Measurements from ENCODE around the gene BTBD7.

The BTBD7 gene

DNA sequence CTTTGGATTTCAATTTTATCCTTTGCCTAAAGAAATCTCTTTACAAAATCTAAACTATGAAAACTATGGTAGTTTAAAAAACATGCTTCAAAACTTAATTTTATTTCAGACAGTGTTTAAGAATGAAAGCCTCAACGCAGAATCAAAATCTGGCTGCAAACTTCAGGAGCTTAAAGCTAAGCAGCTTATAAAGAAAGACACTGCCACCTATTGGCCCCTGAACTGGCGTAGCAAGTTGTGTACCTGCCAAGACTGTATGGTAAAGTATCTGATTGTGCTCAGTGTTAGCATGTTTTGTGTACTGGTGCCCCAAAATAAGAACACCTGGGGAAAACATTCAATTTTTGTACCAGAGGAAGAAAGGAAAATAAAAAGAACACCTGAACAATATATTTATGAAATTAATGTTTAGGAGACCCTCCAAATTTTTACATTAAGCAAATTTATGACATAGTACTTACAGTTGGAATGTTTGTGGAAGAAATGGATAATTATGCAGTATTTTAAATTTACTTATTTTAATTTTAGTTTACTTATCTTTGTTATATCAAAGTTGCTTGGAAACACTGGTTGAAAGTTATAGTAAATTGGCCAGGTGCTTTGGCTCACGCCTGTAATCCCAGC, 113.6 kb downstream of the BTBD7 start:
- DNase-seq (ENCODE audit: low read depth in 1 of 2, low spot score in 1 of 2): peak; percentile 67 to 85
- in situ Hi-C loops (cut with HindIII; ENCODE audit: low pct_unique_long_range_greater_than_20kb, low sequenced_read_pairs): no loop called here
- no peak for TF ChIP-seq JUND (IDR thresholded peaks at IDR 0.05; ENCODE audit: low read depth)

DNA sequence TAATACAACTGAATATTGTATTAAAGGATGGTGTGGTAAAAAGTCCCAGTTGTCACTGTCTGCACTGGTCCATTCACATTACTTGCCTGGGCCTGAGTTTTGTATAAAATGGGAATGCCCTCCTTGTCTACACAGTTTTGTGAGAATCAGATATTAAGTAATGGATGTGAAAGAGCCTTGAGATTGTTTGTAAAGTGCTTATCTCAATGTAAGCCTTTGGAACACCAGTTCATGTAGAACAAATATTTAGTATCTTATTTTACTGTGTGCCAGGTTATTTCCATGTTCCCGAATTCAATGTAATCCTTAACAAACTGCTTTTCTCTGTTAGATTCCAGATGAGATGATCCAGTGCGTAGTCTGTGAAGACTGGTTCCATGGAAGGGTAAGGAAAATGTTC, 118.2 kb downstream of the BTBD7 start:
- no peak for DNase-seq (ENCODE audit: low read depth in 1 of 2, low spot score in 1 of 2)
- in situ Hi-C loops (cut with HindIII; ENCODE audit: low pct_unique_long_range_greater_than_20kb, low sequenced_read_pairs): no loop called here
- TF ChIP-seq JUND (IDR thresholded peaks at IDR 0.05; ENCODE audit: low read depth): no peak

DNA sequence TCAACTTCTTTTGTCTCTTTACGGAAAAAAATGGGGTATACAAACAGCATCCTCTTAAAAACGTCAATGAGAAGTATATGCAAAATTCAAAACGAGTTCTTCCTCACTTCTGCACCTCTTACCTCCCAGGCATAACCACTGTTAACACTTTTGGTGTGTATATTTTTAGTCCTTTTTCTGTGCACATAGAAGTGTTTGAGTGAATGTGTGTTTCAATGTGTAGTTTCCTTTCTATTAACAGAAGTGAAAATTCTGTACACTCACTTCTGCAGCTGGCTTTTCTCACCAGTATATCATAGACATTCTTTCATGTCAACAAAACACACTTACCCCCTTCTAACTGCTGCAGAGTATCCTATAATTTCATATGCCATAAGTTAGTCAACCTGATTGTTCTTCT, 120.4 kb downstream of the BTBD7 start:
- in situ Hi-C loops (cut with HindIII; ENCODE audit: low pct_unique_long_range_greater_than_20kb, low sequenced_read_pairs): no loop called here
- TF ChIP-seq JUND (IDR thresholded peaks at IDR 0.05; ENCODE audit: low read depth): no peak
- DNase-seq (ENCODE audit: low read depth in 1 of 2, low spot score in 1 of 2): no peak

DNA sequence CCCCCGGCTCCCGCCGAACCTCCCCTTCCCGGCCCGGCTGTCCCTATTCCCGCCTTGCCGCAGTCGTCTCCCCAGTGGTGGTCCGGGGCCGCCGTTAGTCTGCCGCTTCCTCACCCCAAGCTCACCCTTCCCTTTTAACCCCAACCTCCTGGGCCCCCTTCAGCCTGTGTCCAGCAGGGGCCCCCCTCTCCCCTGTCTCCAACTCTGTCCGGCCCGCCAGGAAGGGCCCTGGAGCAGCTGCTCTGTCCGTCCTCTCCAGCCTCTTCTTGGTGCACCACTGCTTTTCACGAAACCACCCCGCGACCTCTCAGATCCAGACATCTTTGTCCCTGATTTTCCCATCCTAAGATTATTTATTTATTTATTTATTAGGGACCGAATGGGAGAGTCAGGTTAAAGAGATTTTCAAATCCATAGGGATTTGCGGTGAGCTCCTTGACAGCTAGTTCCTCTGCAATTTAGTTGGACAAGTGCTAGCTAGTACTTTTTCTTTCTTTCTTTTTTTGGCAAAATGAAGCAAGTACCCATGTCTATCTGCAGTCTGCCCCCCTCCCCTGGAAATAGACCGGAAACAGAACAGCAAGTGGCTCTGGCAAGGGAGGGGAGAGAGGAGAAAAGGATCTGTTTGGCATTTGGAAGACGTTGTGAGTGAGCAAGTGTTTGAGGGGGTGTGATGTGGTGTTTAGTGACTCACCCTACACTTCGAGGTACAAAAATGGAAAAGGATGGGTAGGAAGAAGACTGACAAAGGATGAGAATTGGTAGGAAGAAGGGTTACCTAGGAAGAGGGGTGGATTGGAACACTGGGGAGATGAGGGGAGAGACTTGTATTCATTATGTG, 125.1 kb downstream of the BTBD7 start:
- in situ Hi-C loops (cut with HindIII; ENCODE audit: low pct_unique_long_range_greater_than_20kb, low sequenced_read_pairs): no loop called here
- no peak for TF ChIP-seq JUND (IDR thresholded peaks at IDR 0.05; ENCODE audit: low read depth)
- peak; percentile 51 to 64 for DNase-seq (ENCODE audit: low read depth in 1 of 2, low spot score in 1 of 2)

DNA sequence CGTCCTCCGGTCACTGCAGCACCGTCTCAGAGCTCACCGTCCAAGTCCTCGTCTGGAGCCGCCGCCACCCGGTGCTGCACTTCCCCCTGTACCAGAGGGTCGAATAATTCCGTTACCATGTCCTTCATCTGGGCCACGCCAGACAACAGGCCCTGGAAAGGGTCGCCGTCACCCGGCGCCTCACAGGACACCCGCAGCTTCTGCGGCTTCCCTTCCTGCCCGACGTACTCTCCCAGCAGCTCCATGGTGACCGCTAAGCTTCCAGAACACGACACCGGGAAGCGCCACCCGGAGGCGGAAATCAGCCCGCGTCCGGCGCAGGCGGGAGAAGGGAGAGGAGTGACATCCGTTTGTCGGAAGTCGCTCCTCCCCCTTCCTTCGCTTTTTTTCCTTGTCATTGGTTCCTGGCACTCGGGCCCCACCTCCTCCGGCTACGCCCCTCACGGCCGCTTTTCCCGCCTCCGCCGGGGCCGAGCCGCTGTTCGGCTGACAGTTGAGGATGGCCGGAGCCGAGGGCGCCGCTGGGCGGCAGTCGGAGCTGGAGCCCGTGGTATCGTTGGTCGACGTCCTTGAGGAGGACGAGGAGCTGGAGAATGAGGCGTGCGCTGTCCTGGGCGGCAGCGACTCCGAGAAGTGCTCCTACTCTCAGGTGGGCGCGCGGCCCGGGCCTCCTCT, 125.9 kb downstream of the BTBD7 start, which contains the start of the genes GON7 and UBR7:
Gene GON7, minus strand, starts transcription at position 273 of the 675 bp plus-strand sequence. Its CDS starts 28 bp downstream, at position 245.
Gene UBR7, plus strand, starts transcription at position 464 of the 675 bp plus-strand sequence. Its CDS starts 36 bp downstream, at position 500.
- in situ Hi-C loops (cut with HindIII; ENCODE audit: low pct_unique_long_range_greater_than_20kb, low sequenced_read_pairs): no loop called here

DNA sequence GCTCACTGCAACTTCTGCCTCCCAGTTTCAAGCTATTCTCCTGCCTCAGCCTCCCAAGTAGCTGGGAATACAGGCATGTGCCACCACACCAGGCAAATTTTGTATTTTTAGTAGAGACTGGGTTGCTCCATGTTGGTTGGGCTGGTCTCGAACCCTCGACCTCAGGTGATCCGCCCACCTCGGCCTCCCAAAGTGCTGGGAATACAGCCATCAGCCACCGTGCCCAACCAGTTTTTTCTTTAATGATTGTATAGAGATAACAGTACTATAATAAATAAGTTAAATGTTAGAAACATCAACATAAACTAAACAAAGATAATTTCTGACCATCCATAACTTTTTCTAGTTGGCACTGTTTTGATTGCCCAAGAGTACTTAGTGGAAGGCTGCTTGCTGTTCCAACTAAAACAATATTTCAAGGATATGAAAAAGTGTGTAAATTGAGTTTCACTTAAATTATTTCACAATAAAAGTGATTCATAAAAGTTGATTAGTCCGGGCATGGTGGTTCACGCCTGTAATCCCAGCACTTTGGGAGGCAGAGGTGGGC, 131.6 kb downstream of the BTBD7 start:
- no peak for TF ChIP-seq JUND (IDR thresholded peaks at IDR 0.05; ENCODE audit: low read depth)
- no peak for DNase-seq (ENCODE audit: low read depth in 1 of 2, low spot score in 1 of 2)
- in situ Hi-C loops (cut with HindIII; ENCODE audit: low pct_unique_long_range_greater_than_20kb, low sequenced_read_pairs): no loop called here

More for the DNA sequence above, 125.9 kb downstream of the BTBD7 start, which contains the start of the genes GON7 and UBR7:
- DNase-seq (ENCODE audit: low read depth in 1 of 2, low spot score in 1 of 2): peak; percentile 93 to 99
- no peak for TF ChIP-seq JUND (IDR thresholded peaks at IDR 0.05; ENCODE audit: low read depth)

DNA sequence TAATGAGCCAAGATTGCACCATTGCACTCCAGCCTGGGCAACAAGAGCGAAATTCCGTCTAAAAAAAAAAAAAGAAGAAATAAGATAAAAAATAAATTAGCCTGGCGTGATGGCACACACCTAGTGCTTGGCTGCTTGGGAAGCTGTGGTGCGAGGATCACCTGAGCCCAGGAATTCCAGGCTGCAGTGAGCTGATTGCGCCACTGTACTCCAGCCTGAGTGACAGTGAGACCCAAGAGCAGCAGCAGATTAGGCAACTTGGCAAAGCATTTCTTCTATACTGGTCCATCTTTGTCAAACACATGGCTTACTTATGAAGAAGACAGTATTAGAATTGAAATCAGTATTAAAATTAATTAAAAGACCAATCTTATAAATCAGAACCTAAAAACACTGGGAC, 132.3 kb downstream of the BTBD7 start:
- in situ Hi-C loops (cut with HindIII; ENCODE audit: low pct_unique_long_range_greater_than_20kb, low sequenced_read_pairs): no loop called here
- no peak for TF ChIP-seq JUND (IDR thresholded peaks at IDR 0.05; ENCODE audit: low read depth)
- no peak for DNase-seq (ENCODE audit: low read depth in 1 of 2, low spot score in 1 of 2)

DNA sequence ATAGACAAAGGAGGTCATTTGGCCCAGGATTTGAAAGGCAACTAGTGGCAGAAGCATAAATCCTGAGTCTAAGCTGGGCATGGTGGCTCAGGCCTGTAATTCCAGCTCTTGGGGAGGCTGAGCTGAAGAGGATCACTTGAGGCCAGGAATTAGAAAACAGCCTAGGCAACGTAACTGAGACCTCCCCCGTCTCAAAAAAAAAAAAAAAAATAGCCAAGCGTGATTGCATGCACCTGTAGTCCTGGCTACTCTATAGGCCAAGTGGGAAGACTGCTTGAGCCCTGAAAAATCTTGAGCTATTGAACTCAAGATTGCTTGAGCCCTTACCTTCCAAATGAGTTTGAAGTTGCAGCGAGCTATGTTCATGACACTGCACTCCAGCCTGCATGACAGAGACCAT, 133.8 kb downstream of the BTBD7 start:
- in situ Hi-C loops (cut with HindIII; ENCODE audit: low pct_unique_long_range_greater_than_20kb, low sequenced_read_pairs): no loop called here
- DNase-seq (ENCODE audit: low read depth in 1 of 2, low spot score in 1 of 2): no peak
- no peak for TF ChIP-seq JUND (IDR thresholded peaks at IDR 0.05; ENCODE audit: low read depth)

DNA sequence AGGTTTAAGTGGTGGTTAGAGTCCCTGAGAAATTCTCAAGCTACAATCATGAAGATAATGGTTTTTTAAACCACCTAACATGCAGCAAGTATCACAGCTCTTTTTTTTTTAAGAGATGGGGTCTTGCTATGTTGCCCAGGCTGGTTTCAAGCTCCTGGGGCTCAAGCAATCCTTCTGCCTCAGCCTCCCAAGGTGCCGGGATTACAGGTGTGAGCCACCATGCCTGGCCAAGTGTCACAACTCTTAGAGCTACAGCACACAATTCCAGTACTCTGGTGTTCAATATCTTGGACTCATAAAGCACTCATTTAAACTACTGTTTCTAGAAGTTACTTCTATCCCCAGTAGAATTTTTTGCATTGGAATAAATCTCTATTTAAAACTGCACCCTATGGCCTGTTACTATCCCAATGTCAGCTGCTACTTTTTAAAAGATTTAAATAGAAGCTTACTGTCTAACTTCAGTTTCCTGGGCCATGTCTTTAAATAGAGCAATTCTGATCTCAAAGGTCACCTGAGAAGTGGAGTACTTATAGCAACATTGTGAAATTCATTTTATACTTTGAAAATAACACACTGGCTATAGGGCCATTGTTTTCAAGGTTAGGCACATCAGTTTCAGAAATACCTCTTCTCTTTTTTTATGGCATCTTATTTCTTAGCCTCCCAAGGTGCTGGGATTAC, 137.4 kb downstream of the BTBD7 start:
- in situ Hi-C loops (cut with HindIII; ENCODE audit: low pct_unique_long_range_greater_than_20kb, low sequenced_read_pairs): no loop called here
- TF ChIP-seq JUND (IDR thresholded peaks at IDR 0.05; ENCODE audit: low read depth): no peak
- no peak for DNase-seq (ENCODE audit: low read depth in 1 of 2, low spot score in 1 of 2)

Measured in T47D (cell line).